Lower leg skin (tissue), 4 donors: ENCODE measurements around the gene OR9G1. TPM values are rescaled to one million over a fixed set of nuclear protein-coding genes. Genes with fewer than 3 reads are reported as not detected.

ENCODE experiments used
- DNase-seq, 2 donors: peaks; one replicate each; pipeline ENCODE4 v3.0.0-alpha.2; 2019; ENCODE audit warnings: low spot score in 2 of 2
- H3K4me3 ChIP-seq: fragments of 200-600 bp; sonication (generic); 2 replicates; pipeline ENCODE4 v1.5.1; 2017; ENCODE audit warnings: mild to moderate bottlenecking, low read depth; ENCODE audit not compliant: poor library complexity, severe bottlenecking
- POLR2A ChIP-seq, 2 donors: fragments of 450-650 bp; IDR thresholded peaks; one replicate each; pipeline ENCODE4 v1.6.1; 2016 to 2017; ENCODE audit warnings: antibody characterized with exemption in 2 of 2, mild to moderate bottlenecking in 1 of 2, moderate library complexity in 1 of 2
- WGBS, 2 donors: methylation state at CpG; one replicate each; pipeline ENCODE4 v1.1.5; 2018; 5-methylcytosine and 5-hydroxymethylcytosine counted together
- intact Hi-C: fragments of 100-400 bp; cut with DNase I; formaldehyde crosslinking; loops from one replicate; pipeline ENCODE4 v1.15.0; 2023; ENCODE audit warnings: low total_unique reads
- total RNA-seq, 4 donors: library from RNA; depleted of rRNA; stranded (reverse); fragments of >200 nt; gene quantifications; one replicate each; pipeline ENCODE4 v1.1.0, GENCODE V29; 2016
- TF ChIP-seq, protein P1 (sequence below), 3 donors: fragments of 450-650 bp; IDR thresholded peaks; one replicate each; pipeline ENCODE4 v1.5.1; 2016; ENCODE audit warnings: antibody characterized with exemption in 3 of 3, mild to moderate bottlenecking in 3 of 3, moderate library complexity in 2 of 3

Gene OR9G1
- total RNA-seq, 4 donors from 2014 or later, result not detected

DNA sequence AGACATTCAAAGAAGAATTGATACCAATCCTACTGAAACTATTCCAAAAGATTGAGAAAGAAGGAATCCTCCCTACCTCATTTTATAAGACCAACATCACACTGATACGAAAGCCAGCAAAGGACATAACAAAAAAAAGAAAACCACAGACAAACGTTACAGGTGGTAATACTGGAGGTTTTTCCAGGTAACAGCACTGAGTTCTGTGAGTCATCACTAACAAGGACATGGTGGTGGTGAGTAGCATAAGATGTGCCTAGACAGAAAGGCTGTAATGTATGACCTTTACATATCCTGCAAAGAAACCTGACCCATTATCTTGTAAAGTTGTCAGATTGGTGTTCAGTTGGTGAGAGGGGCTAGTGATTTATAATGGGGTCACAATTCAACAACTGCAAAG, 15.3 kb downstream of the OR9G1 start:
- H3K4me3 ChIP-seq, result no peak overlapping the region
- TF ChIP-seq, protein P1, sequence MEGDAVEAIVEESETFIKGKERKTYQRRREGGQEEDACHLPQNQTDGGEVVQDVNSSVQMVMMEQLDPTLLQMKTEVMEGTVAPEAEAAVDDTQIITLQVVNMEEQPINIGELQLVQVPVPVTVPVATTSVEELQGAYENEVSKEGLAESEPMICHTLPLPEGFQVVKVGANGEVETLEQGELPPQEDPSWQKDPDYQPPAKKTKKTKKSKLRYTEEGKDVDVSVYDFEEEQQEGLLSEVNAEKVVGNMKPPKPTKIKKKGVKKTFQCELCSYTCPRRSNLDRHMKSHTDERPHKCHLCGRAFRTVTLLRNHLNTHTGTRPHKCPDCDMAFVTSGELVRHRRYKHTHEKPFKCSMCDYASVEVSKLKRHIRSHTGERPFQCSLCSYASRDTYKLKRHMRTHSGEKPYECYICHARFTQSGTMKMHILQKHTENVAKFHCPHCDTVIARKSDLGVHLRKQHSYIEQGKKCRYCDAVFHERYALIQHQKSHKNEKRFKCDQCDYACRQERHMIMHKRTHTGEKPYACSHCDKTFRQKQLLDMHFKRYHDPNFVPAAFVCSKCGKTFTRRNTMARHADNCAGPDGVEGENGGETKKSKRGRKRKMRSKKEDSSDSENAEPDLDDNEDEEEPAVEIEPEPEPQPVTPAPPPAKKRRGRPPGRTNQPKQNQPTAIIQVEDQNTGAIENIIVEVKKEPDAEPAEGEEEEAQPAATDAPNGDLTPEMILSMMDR (IDR thresholded peaks at IDR 0.05), result no peak
- no peak for TF ChIP-seq POLR2A (IDR thresholded peaks at IDR 0.05)
- whole genome bisulfite sequencing, 2 donors, result 51 to 72% methylated on average over 2 of the region's 2 CpGs
- intact Hi-C loops, result no loop called here
- no peak for DNase-seq

DNA sequence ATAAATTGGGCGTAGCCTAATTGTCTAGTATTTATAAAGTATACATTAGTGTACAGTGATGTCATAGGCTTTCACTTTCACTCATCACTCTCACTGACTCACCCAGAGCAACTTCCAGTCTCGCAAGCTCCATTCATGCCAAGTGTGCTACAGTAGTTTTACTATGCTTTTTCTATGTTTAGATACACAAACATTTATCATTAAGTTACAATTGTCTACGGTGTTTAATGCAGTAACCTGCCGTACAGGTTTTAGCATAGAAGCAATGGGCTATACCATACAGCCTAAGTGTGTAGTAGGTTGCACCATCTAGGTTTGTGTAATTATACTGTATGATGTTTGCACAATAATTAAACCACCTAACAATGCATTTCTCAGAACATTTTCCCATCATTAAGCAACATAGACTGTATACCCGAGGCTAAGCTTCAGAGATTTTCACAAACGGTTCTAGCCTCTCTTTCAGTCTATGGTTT, 17.5 kb downstream of the OR9G1 start:
- H3K4me3 ChIP-seq, result no peak overlapping the region
- 74 to 83% methylated on average over 6 of the region's 6 CpGs for WGBS, 2 donors
- no peak for TF ChIP-seq POLR2A (IDR thresholded peaks at IDR 0.05)
- TF ChIP-seq, protein P1 (IDR thresholded peaks at IDR 0.05), result no peak
- no peak for DNase-seq
- intact Hi-C loops, result no loop called here

DNA sequence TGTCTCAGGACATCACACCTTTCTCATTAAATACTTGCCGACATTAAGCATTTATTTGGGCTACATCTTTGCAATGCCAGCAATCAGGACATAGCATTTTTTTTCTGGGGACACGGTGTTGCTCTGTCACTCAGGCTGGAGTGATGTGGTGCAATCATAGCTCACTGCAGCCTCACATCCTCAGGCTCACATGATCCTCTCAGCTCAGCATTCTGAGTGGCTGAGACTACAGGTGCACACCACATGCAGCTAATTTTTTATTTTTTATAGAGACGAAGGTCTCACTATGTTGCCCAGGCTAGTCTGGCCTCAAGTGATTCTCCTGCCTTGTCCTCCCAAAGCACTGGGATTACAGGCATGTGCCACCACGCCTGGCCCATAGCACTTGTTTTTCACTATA, 21.6 kb downstream of the OR9G1 start:
- TF ChIP-seq, protein P1 (IDR thresholded peaks at IDR 0.05), result no peak
- TF ChIP-seq POLR2A (IDR thresholded peaks at IDR 0.05), result no peak
- 66 to 69% methylated on average over 4 of the region's 4 CpGs for WGBS, 2 donors
- intact Hi-C loops, result no loop called here
- no peak overlapping the region for H3K4me3 ChIP-seq
- no peak for DNase-seq

DNA sequence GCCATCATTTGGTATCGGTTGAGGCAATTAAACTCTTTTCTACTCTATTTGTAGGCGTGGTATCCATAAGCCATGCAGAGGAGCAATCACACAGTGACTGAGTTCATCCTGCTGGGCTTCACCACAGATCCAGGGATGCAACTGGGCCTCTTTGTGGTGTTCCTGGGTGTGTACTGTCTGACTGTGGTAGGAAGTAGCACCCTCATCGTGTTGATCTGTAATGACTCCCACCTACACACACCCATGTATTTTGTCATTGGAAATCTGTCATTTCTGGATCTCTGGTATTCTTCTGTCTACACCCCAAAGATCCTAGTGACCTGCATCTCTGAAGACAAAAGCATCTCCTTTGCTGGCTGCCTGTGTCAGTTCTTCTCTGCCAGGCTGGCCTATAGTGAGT, 41.2 kb downstream of the OR9G1 start:
- intact Hi-C loops, result no loop called here

DNA sequence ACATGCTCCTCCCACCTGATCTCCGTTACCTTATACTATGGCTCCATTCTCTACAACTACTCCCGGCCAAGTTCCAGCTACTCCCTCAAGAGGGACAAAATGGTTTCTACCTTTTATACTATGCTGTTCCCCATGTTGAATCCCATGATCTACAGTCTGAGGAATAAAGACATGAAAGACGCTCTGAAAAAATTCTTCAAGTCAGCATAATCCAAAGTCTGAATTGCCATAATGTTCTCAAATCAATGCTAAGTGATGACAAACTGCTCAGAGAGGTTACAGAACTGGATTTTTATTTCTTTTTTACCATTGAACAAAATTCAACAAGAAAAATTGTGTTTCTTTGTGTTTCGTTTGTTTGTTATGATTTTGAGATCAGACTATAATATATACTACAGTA, 42.0 kb downstream of the OR9G1 start:
- 66 to 87% methylated on average over 4 of the region's 4 CpGs for WGBS, 2 donors
- intact Hi-C loops, result no loop called here
- no peak for DNase-seq
- TF ChIP-seq POLR2A (IDR thresholded peaks at IDR 0.05), result no peak
- TF ChIP-seq, protein P1 (IDR thresholded peaks at IDR 0.05), result no peak
- H3K4me3 ChIP-seq, result no peak overlapping the region

More for the DNA sequence above, 41.2 kb downstream of the OR9G1 start:
- no peak for DNase-seq
- 81 to 82% methylated on average over 3 of the region's 3 CpGs for WGBS, 2 donors
- TF ChIP-seq POLR2A (IDR thresholded peaks at IDR 0.05), result no peak
- TF ChIP-seq, protein P1 (IDR thresholded peaks at IDR 0.05), result no peak
- no peak overlapping the region for H3K4me3 ChIP-seq

DNA sequence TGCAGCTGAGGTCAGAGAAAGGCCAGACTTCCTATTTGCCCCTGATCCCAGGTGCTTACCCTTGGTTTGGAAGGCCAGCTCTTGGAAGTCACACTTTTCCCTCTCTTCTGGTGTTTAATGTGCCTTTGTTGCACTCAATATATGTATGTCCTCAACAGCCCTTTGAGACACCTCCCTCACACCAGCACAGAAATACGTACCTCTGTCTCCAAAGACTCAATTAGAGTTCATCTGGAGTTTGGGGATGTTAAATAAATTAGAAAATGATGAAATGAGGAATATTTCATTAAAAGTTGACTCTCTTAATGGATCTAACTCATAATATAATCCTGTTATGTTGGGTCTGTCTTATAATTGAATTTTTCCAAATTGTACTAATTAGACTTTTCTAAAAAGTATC, 49.7 kb downstream of the OR9G1 start, which contains the start of gene OR9G4:
Gene OR9G4 (minus strand): TSS at position 101 of the 400 bp plus-strand sequence. CDS start 4,931 bp downstream, outside the sequence.
- no peak for DNase-seq
- 39 to 60% methylated on average over 1 of the region's 1 CpG for WGBS, 2 donors
- intact Hi-C loops, result no loop called here
- H3K4me3 ChIP-seq, result no peak within 1 kb of the TSS
- TF ChIP-seq POLR2A (IDR thresholded peaks at IDR 0.05), result no peak
- TF ChIP-seq, protein P1 (IDR thresholded peaks at IDR 0.05), result no peak
